Activated CD4-positive, alpha-beta T cell treated with anti-CD3 and anti-CD28 coated beads, Interleukin-10, Interleukin-2, amounts not matched to agents 100 ng/mL and 50 ng/mL, durations not matched to agents 16 hours and 8 hours (primary cell): ENCODE measurements around the gene DYRK3.
A peak's percentile ranks its signal among the peaks of the same experiment; 100 is the strongest.
"Not testable (repeated sequence)": the region's sequence is repeated elsewhere in the genome, so short reads cannot be mapped to it uniquely, and the experiment has no call there.

Source experiments
- DNase-seq: peaks from one replicate; pipeline ENCODE4 v3.0.0-alpha.2; 2020

Gene DYRK3

GRCh38 chr1:206635080-206635977 lies at the start of gene DYRK3:
Gene DYRK3, plus strand, starts transcription at chr1:206635536. Its CDS starts 168 bp downstream, at chr1:206635704.
- peak; percentile 97 for DNase-seq

- no peak for DNase-seq
Measured at GRCh38 chr1:206586501-206587445, 48.6 kb upstream of the DYRK3 start.

GRCh38 chr1:206587904-206588303 lies 47.4 kb upstream of the DYRK3 start:
- DNase-seq = no peak

GRCh38 chr1:206588492-206588891 lies 46.8 kb upstream of the DYRK3 start:
- DNase-seq = no peak

- DNase-seq = no peak
Measured at GRCh38 chr1:206589206-206589605, 46.1 kb upstream of the DYRK3 start.

- DNase-seq = peak; percentile 96
Measured at GRCh38 chr1:206590025-206590758, 45.1 kb upstream of the DYRK3 start.

- DNase-seq = no peak
Measured at GRCh38 chr1:206591226-206591625, 44.1 kb upstream of the DYRK3 start.

GRCh38 chr1:206591696-206592095 lies 43.6 kb upstream of the DYRK3 start:
- no peak for DNase-seq

- no peak for DNase-seq
Measured at GRCh38 chr1:206593351-206593925, 41.9 kb upstream of the DYRK3 start.

GRCh38 chr1:206595581-206596318 lies 39.6 kb upstream of the DYRK3 start:
- DNase-seq = no peak

- no peak for DNase-seq
Measured at GRCh38 chr1:206596319-206596666, 39.0 kb upstream of the DYRK3 start.

- no peak for DNase-seq
Measured at GRCh38 chr1:206600527-206600926, 34.8 kb upstream of the DYRK3 start.

- no peak for DNase-seq
Measured at GRCh38 chr1:206604861-206605260, 30.5 kb upstream of the DYRK3 start.

- peak; percentile 41 for DNase-seq
Measured at GRCh38 chr1:206606867-206607266, 28.5 kb upstream of the DYRK3 start.

GRCh38 chr1:206608108-206608698 lies 27.1 kb upstream of the DYRK3 start:
- peak; percentile 76 for DNase-seq

- DNase-seq = peak; percentile 57
Measured at GRCh38 chr1:206609229-206609991, 25.9 kb upstream of the DYRK3 start.

GRCh38 chr1:206612129-206612876 lies 23.0 kb upstream of the DYRK3 start, which contains the start of gene EIF2D:
Gene EIF2D, minus strand, starts transcription at chr1:206612465. Its CDS starts 123 bp downstream, at chr1:206612342.
- peak; percentile 97 for DNase-seq

- DNase-seq = not testable (repeated sequence)
Measured at GRCh38 chr1:206626396-206626795, 8.9 kb upstream of the DYRK3 start.

- no peak for DNase-seq
Measured at GRCh38 chr1:206628916-206629315, 6.4 kb upstream of the DYRK3 start.

- DNase-seq = peak; percentile 55
Measured at GRCh38 chr1:206631085-206631509, 4.2 kb upstream of the DYRK3 start.
